ENCODE data around the gene COQ4.

The COQ4 gene

GRCh38 chr9:128340691-128341434, 18.2 kb downstream of the COQ4 start:
- DNase-seq (ENCODE audit: low read depth) = no peak

GRCh38 chr9:128341435-128341849, 18.8 kb downstream of the COQ4 start:
- DNase-seq (ENCODE audit: low read depth) = peak; percentile 21

GRCh38 chr9:128342971-128343680, 20.5 kb downstream of the COQ4 start:
- no peak for DNase-seq (ENCODE audit: low read depth)

- no peak for DNase-seq (ENCODE audit: low read depth)
Observed at GRCh38 chr9:128343855-128344254, 21.2 kb downstream of the COQ4 start.

GRCh38 chr9:128344931-128345605, 22.4 kb downstream of the COQ4 start:
- DNase-seq (ENCODE audit: low read depth) = no peak

- no peak for DNase-seq (ENCODE audit: low read depth)
Observed at GRCh38 chr9:128349125-128349524, 26.5 kb downstream of the COQ4 start.

- DNase-seq (ENCODE audit: low read depth) = no peak
Observed at GRCh38 chr9:128349772-128350171, 27.1 kb downstream of the COQ4 start.

- no peak for DNase-seq (ENCODE audit: low read depth)
Observed at GRCh38 chr9:128355451-128355850, 32.8 kb downstream of the COQ4 start.

- DNase-seq (ENCODE audit: low read depth) = no peak
Observed at GRCh38 chr9:128358090-128358489, 35.5 kb downstream of the COQ4 start.

GRCh38 chr9:128358861-128359260, 36.2 kb downstream of the COQ4 start:
- no peak for DNase-seq (ENCODE audit: low read depth)

GRCh38 chr9:128360826-128361225, 38.2 kb downstream of the COQ4 start:
- no peak for DNase-seq (ENCODE audit: low read depth)

- DNase-seq (ENCODE audit: low read depth) = no peak
Observed at GRCh38 chr9:128361296-128361985, 38.8 kb downstream of the COQ4 start.

- peak; percentile 29 for DNase-seq (ENCODE audit: low read depth)
Observed at GRCh38 chr9:128361986-128362646, 39.5 kb downstream of the COQ4 start.

- no peak for DNase-seq (ENCODE audit: low read depth)
Observed at GRCh38 chr9:128362774-128363173, 40.1 kb downstream of the COQ4 start.

GRCh38 chr9:128365525-128365924, 42.9 kb downstream of the COQ4 start:
- DNase-seq (ENCODE audit: low read depth) = no peak

- DNase-seq (ENCODE audit: low read depth) = no peak
Observed at GRCh38 chr9:128369024-128369706, 46.5 kb downstream of the COQ4 start.

- no peak for DNase-seq (ENCODE audit: low read depth)
Observed at GRCh38 chr9:128370367-128370751, 47.7 kb downstream of the COQ4 start.

- peak; percentile 87 for DNase-seq (ENCODE audit: low read depth)
Observed at GRCh38 chr9:128370752-128371629, 48.4 kb downstream of the COQ4 start, which contains the start of gene URM1. URM1 (plus strand) TSS chr9:128371374; CDS start chr9:128371381, 7 bp downstream.

GRCh38 chr9:128371630-128372117, 49.0 kb downstream of the COQ4 start:
- DNase-seq (ENCODE audit: low read depth) = no peak

- DNase-seq (ENCODE audit: low read depth) = no peak
Observed at GRCh38 chr9:128372188-128372641, 49.6 kb downstream of the COQ4 start.

Data from stimulated activated CD8-positive, alpha-beta memory T cell treated with anti-CD3 and anti-CD28 coated beads, Interleukin-15, amount 100 ng/mL, for 24 hours (primary cell).